PC-3 (cell line): ENCODE measurements around the gene SH3RF3. TPM values are rescaled to one million over a fixed set of nuclear protein-coding genes. Genes with fewer than 3 reads are reported as not detected.

Experiments used
- ATAC-seq: fragments of 200-7000 bp; cut with Tn5 transposase; 2 replicates; pipeline ENCODE4 v1.9.1; 2020; ENCODE audit warnings: mild to moderate bottlenecking, moderate library complexity
- BruUV-seq: library from RNA; stranded (reverse); fragments of 400-500 nt; replicated peaks from 2 replicates; lab custom pipeline; 2021; lab: Mats Ljungman, UMichigan
- CTCF ChIA-PET: fragments of 300-600 bp; sonication (Branson Sonifier 250); formaldehyde crosslinking; loops from one replicate; lab custom pipeline; 2022; ENCODE audit warnings: antibody characterized with exemption; lab: Charles Lee
- POLR2A ChIA-PET: fragments of 300-600 bp; sonication (Branson Sonifier 250); formaldehyde crosslinking; loops from one replicate; lab custom pipeline; 2022; ENCODE audit warnings: antibody characterized with exemption; ENCODE audit not compliant: unreplicated experiment; lab: Charles Lee
- DNase-seq: peaks from one replicate; pipeline ENCODE4 v3.0.0-alpha.2; 2015
- H2AFZ ChIP-seq: fragments of 300-600 bp; sonication (generic); 2 replicates; pipeline ENCODE4 v1.6.0; 2016; ENCODE audit warnings: antibody characterized with exemption, low read length
- H3F3A ChIP-seq: fragments of 300-600 bp; sonication (generic); one replicate; pipeline ENCODE4 v1.6.0; 2017; ENCODE audit warnings: antibody characterized with exemption, low read length, control low read depth, mild to moderate bottlenecking; ENCODE audit not compliant: unreplicated experiment
- H3K27ac ChIP-seq: fragments of 300-600 bp; sonication (generic); 2 replicates; pipeline ENCODE4 v1.5.1; 2016; ENCODE audit warnings: mild to moderate bottlenecking, low read length
- H3K27me3 ChIP-seq: fragments of 300-600 bp; sonication (generic); 2 replicates; pipeline ENCODE4 v1.6.1; 2016; ENCODE audit warnings: low read length, mixed read lengths
- H3K36me3 ChIP-seq: fragments of 300-600 bp; sonication (generic); 2 replicates; pipeline ENCODE4 v1.6.1; 2016; ENCODE audit warnings: low read depth, mixed run types, low read length, mixed read lengths
- H3K4me1 ChIP-seq: fragments of 300-600 bp; sonication (generic); 2 replicates; pipeline ENCODE4 v1.5.1; 2016; ENCODE audit warnings: low read length; ENCODE audit not compliant: insufficient read depth
- H3K4me2 ChIP-seq: fragments of 300-600 bp; sonication (generic); 2 replicates; pipeline ENCODE4 v1.6.0; 2016; ENCODE audit warnings: low read length
- H3K4me3 ChIP-seq: fragments of 300-600 bp; sonication (generic); 2 replicates; pipeline ENCODE4 v1.5.1; 2016; ENCODE audit warnings: mild to moderate bottlenecking, low read length, mixed read lengths
- H3K79me2 ChIP-seq: fragments of 300-600 bp; sonication (generic); 2 replicates; pipeline ENCODE4 v1.6.1; 2017; ENCODE audit warnings: low read length, mixed read lengths
- H3K9ac ChIP-seq: fragments of 300-600 bp; sonication (generic); 2 replicates; pipeline ENCODE4 v1.6.0; 2016; ENCODE audit warnings: mild to moderate bottlenecking, low read length
- H3K9me2 ChIP-seq: fragments of 300-600 bp; sonication (generic); replicated peaks from 2 replicates; pipeline ENCODE4 v1.6.1; 2016; ENCODE audit warnings: mixed run types, low read length, mixed read lengths
- H3K9me3 ChIP-seq: fragments of 300-600 bp; sonication (generic); 2 replicates; pipeline ENCODE4 v1.6.1; 2016; ENCODE audit warnings: low read length, mixed read lengths
- H4K20me1 ChIP-seq: fragments of 300-600 bp; sonication (generic); 2 replicates; pipeline ENCODE4 v1.6.1; 2016; ENCODE audit warnings: low read length, mixed read lengths
- EZH2 ChIP-seq: fragments of 300-600 bp; sonication (generic); IDR thresholded peaks from one replicate; pipeline ENCODE4 v1.6.1; 2017; ENCODE audit warnings: antibody characterized with exemption, mild to moderate bottlenecking, low read length; ENCODE audit not compliant: unreplicated experiment
- EZH2phosphoT487 ChIP-seq: fragments of 300-600 bp; sonication (generic); IDR thresholded peaks from 2 replicates; pipeline ENCODE4 v1.6.1; 2018; ENCODE audit warnings: mild to moderate bottlenecking, antibody characterized with exemption, low read length, borderline replicate concordance
- intact Hi-C: fragments of 100-400 bp; cut with micrococcal nuclease; formaldehyde crosslinking; loops from 2 replicates; pipeline ENCODE4 v1.9.0; 2023
- total RNA-seq: library from RNA; depleted of rRNA; stranded (reverse); fragments of >200 nt; gene quantifications from 2 replicates; pipeline ENCODE4 v1.2.3, GENCODE V29; 2014
- TF ChIP-seq, protein P1 (sequence below): fragments of 300-600 bp; sonication (generic); conservative IDR thresholded peaks from 2 replicates; pipeline ENCODE4 v1.5.1; 2017; ENCODE audit warnings: antibody characterized with exemption, low read depth, mild to moderate bottlenecking, low read length

The SH3RF3 gene
- total RNA-seq, 1 experiment from 2014 or later, result 11.7 TPM

DNA sequence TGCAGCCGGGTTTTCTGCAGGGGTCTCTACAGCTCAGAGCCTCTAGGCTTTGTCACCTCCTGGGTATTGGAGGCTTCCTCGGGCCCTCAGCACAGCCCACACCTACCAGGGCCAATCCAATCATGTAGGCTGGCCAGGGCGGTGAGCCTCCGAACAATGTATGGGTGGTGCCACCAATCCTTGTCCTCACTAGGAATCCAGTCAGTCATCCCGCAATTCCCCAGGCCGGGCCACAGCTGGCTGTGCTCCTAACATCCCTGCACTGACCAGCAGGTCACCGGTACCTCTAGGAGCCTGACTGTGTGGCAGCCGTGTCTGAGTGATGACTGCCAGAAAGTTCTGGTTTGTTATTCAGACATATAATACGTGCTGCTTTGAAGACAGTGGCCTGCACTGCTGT, 129.4 kb downstream of the SH3RF3 start:
- no peak for TF ChIP-seq EZH2
- no peak for TF ChIP-seq EZH2phosphoT487
- TF ChIP-seq, protein P1, sequence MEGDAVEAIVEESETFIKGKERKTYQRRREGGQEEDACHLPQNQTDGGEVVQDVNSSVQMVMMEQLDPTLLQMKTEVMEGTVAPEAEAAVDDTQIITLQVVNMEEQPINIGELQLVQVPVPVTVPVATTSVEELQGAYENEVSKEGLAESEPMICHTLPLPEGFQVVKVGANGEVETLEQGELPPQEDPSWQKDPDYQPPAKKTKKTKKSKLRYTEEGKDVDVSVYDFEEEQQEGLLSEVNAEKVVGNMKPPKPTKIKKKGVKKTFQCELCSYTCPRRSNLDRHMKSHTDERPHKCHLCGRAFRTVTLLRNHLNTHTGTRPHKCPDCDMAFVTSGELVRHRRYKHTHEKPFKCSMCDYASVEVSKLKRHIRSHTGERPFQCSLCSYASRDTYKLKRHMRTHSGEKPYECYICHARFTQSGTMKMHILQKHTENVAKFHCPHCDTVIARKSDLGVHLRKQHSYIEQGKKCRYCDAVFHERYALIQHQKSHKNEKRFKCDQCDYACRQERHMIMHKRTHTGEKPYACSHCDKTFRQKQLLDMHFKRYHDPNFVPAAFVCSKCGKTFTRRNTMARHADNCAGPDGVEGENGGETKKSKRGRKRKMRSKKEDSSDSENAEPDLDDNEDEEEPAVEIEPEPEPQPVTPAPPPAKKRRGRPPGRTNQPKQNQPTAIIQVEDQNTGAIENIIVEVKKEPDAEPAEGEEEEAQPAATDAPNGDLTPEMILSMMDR, result no peak
- Histone ChIP-seq H4K20me1 (peaks cover 5% of the 10 kb centered on the region; the same call in 1 of the 2 replicates), H3K9me3 (no peaks in the 10 kb centered on the region), H3K27me3 (no peaks in the 10 kb centered on the region), H3K9ac (no peak overlapping the region), H2AFZ (no peak overlapping the region), H3K79me2 (peaks cover 41% of the 10 kb centered on the region), H3K9me2 (no peaks in the 10 kb centered on the region), H3K27ac (no peak overlapping the region), H3K4me2 (no peak overlapping the region), H3K36me3 (no peaks in the 10 kb centered on the region), H3F3A (no peaks in the 10 kb centered on the region), H3K4me3 (no peak overlapping the region), H3K4me1 (no peaks in the 10 kb centered on the region; the same call in 1 of the 2 replicates)
- intact Hi-C loops, result no loop called here
- no peak for ATAC-seq
- no TSS peak for BruUV-seq
- DNase-seq, result no peak
- POLR2A ChIA-PET, result no interaction called here
- CTCF ChIA-PET, result interaction anchor here (0.8 kb wide), 1 partner anchor 55 kb away, joined by 3 read pairs; no protein-coding TSS in a partner anchor

DNA sequence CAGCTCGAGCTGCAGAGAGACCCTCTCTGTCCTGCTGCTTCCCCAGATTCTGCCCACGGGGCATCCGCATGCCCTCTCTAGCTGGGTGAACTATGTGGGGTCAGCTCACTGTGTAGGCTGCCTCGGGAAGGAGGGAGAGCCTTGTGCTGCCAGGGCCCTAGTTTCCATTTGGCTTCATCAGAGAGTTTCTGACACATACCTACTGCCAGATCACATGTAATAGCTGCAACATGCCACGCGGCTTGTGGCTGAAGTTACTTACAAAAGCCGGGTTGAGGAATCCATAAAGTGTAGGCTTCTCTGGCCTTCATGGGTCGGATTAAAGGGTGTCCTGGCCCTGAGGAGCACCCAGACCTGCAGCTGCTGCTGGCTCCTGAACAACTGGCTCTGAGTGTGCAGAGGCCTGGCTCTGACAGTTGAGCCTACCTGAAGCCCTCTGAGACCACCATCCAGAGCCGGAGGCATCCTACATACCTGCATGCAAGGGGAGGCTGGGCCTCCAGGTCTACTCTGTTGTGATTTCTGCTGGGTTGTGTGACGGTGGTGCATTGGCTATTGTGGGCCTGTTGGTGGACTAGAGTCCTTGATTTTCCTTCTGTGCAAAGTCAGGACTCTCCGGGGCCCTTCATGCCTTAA, 130.0 kb downstream of the SH3RF3 start:
- Histone ChIP-seq H3K36me3 (no peaks in the 10 kb centered on the region), H3K4me1 (no peaks in the 10 kb centered on the region; the same call in 1 of the 2 replicates), H3K27ac (no peak overlapping the region), H3F3A (no peaks in the 10 kb centered on the region), H3K4me3 (no peak overlapping the region), H3K9me3 (no peaks in the 10 kb centered on the region), H3K79me2 (peaks cover 39% of the 10 kb centered on the region), H3K27me3 (no peaks in the 10 kb centered on the region), H3K9ac (no peak overlapping the region), H3K4me2 (no peak overlapping the region), H4K20me1 (peaks cover 5% of the 10 kb centered on the region; the same call in 1 of the 2 replicates), H2AFZ (no peak overlapping the region), H3K9me2 (no peaks in the 10 kb centered on the region)
- ATAC-seq, result no peak
- DNase-seq, result no peak
- TF ChIP-seq EZH2phosphoT487 (no peak), EZH2 (no peak)
- TF ChIP-seq, protein P1, result no peak
- CTCF ChIA-PET, result no interaction called here
- BruUV-seq, result no TSS peak
- intact Hi-C loops, result no loop called here
- POLR2A ChIA-PET, result no interaction called here

DNA sequence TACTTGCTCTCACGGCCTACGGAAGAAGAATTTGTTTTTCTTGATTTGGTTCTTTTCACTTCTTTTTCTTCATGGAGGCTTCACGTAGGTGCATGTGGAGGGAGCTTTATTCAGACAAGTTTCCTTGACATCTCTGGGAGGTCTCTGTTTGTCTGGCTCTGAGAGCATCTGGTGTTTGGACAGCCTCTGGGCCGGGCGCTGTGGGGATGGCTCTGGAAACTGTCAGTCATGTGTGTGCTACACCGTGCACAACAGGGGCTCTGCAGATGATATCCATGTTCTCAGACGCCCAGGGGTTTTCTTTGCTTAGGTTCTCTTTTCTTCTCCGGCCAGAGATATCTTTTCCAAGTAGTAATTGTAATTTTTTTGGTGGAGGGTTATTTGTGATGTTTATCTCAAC, 130.7 kb downstream of the SH3RF3 start:
- ChIA-PET POLR2A (no interaction called here), CTCF (no interaction called here)
- peaks cover 5% of the 10 kb centered on the region; the same call in 1 of the 2 replicates for H4K20me1 ChIP-seq
- no peaks in the 10 kb centered on the region for H3K36me3 ChIP-seq
- no peak overlapping the region for H3K27ac ChIP-seq
- no peak for DNase-seq
- no peaks in the 10 kb centered on the region; the same call in 1 of the 2 replicates for H3K4me1 ChIP-seq
- H3K9me3 ChIP-seq, result no peaks in the 10 kb centered on the region
- H3K9ac ChIP-seq, result no peak overlapping the region
- intact Hi-C loops, result no loop called here
- no peaks in the 10 kb centered on the region for H3F3A ChIP-seq
- no peak overlapping the region for H2AFZ ChIP-seq
- no peak overlapping the region for H3K4me3 ChIP-seq
- TF ChIP-seq, protein P1, result no peak
- no peak for TF ChIP-seq EZH2phosphoT487
- TF ChIP-seq EZH2, result no peak
- no peaks in the 10 kb centered on the region for H3K27me3 ChIP-seq
- BruUV-seq, result no TSS peak
- no peaks in the 10 kb centered on the region for H3K9me2 ChIP-seq
- peaks cover 36% of the 10 kb centered on the region for H3K79me2 ChIP-seq
- H3K4me2 ChIP-seq, result no peak overlapping the region
- no peak for ATAC-seq
